Measurements from ENCODE around the gene SLC44A5. TPM values are rescaled to one million over a fixed set of nuclear protein-coding genes. Genes with fewer than 3 reads are reported as not detected.

Gene SLC44A5
- total and polyA plus RNA-seq, 2 experiments from 2014 or later: 3.3 to 11.7 TPM

- TF ChIP-seq REST (IDR thresholded peaks at IDR 0.05; ENCODE audit: unreplicated experiment) (no peak), STAT1 (IDR thresholded peaks at IDR 0.05; ENCODE audit: unreplicated experiment) (no peak)
These were observed 3.0 kb upstream of the SLC44A5 start (continued) for GRCh38 chr1:75613916-75614315.

- peaks cover 9% of the 10 kb centered on the region; the same call in 1 of the 2 replicates for H3K4me1 ChIP-seq (ENCODE audit: insufficient read depth)
- H3K27me3 ChIP-seq (ENCODE audit: insufficient read depth): peaks cover 56% of the 10 kb centered on the region
- 0 out of 2 replicates have a peak, but pooled peaks cover 10% of the 10 kb centered on the region for H4K20me1 ChIP-seq (replicated peaks; ENCODE audit: insufficient read depth)
- no peak overlapping the region for H3K27ac Mint-ChIP-seq
- H3K4me3 ChIP-seq: no peak overlapping the region
- no peaks in the 10 kb centered on the region for H3F3A ChIP-seq (replicated peaks; ENCODE audit: low read depth)
- H3K36me3 Mint-ChIP-seq (ENCODE audit: low read depth): no peaks in the 10 kb centered on the region; the same call in 2 of the 3 replicates
- no peak overlapping the region for H3K4me3 Mint-ChIP-seq
- no peak overlapping the region for H3K4me2 ChIP-seq
- ATAC-seq: no peak
- no peak overlapping the region for H3K27ac ChIP-seq (ENCODE audit: low read depth)
- no peaks in the 10 kb centered on the region for H3K79me2 ChIP-seq (replicated peaks; ENCODE audit: insufficient read depth)
- H3K9me3 Mint-ChIP-seq: no peaks in the 10 kb centered on the region
- DNase-seq (ENCODE audit: low spot score): no peak
- H3K27me3 Mint-ChIP-seq (ENCODE audit: insufficient read depth, low read depth, poor library complexity): peaks cover 43% of the 10 kb centered on the region
- H3K9me2 ChIP-seq (ENCODE audit: insufficient read depth): no peaks in the 10 kb centered on the region
- no peaks in the 10 kb centered on the region for H3K36me3 ChIP-seq (ENCODE audit: insufficient read depth)
- H3K4me1 Mint-ChIP-seq: peaks cover 13% of the 10 kb centered on the region; the same call in 2 of the 3 replicates
- H2AFZ ChIP-seq: no peak overlapping the region
- TF ChIP-seq POLR2AphosphoS5 (IDR thresholded peaks at IDR 0.05; ENCODE audit: low read depth) (no peak), EZH2phosphoT487 (IDR thresholded peaks at IDR 0.05; ENCODE audit: unreplicated experiment) (no peak), EZH2 (IDR thresholded peaks at IDR 0.05; ENCODE audit: low read depth, unreplicated experiment) (no peak), REST (IDR thresholded peaks at IDR 0.05; ENCODE audit: unreplicated experiment) (no peak), NANOG (IDR thresholded peaks at IDR 0.05; ENCODE audit: borderline replicate concordance) (no peak), CREB1 (CRISPR knock-in tag; IDR thresholded peaks at IDR 0.05; ENCODE audit: low read depth) (no peak), STAT1 (IDR thresholded peaks at IDR 0.05; ENCODE audit: unreplicated experiment) (no peak), ZNF331 (CRISPR knock-in tag; IDR thresholded peaks at IDR 0.05; ENCODE audit: low read depth) (no peak), ETS1 (IDR thresholded peaks at IDR 0.05) (no peak), ZNF114 (CRISPR knock-in tag; IDR thresholded peaks at IDR 0.05) (no peak), CTCF (conservative IDR thresholded peaks at IDR 0.05; ENCODE audit: low read depth in 2 of 2) (no peak), JUNB (IDR thresholded peaks at IDR 0.05; ENCODE audit: unreplicated experiment) (no peak)
These were observed 2.1 kb upstream of the SLC44A5 start for GRCh38 chr1:75612976-75613375.
